Cardiac septum (tissue), 1 donor: ENCODE measurements around the gene BEAN1. TPM values are rescaled to one million over a fixed set of nuclear protein-coding genes. Genes with fewer than 3 reads are reported as not detected.

Source experiments
- DNase-seq: peaks from one replicate; pipeline ENCODE4 v3.0.0-alpha.2; 2020; ENCODE audit warnings: low spot score
- intact Hi-C: fragments of 100-400 bp; cut with DNase I; formaldehyde crosslinking; loops from one replicate; pipeline ENCODE4 v1.14.0; 2022
- total RNA-seq: library from RNA; stranded (reverse); fragmentation: NEBNext Ultra II Directional; extraction: Animal tissue kit (Norgen Biotek cat#: 25700); gene quantifications from one replicate; pipeline ENCODE4 v1.2.1, GENCODE V29; 2021
- donor health status: DM: no; HTN: no; CAD: no.

The BEAN1 gene
- total RNA-seq, 1 donor from 2014 or later = 2.8 TPM

DNA sequence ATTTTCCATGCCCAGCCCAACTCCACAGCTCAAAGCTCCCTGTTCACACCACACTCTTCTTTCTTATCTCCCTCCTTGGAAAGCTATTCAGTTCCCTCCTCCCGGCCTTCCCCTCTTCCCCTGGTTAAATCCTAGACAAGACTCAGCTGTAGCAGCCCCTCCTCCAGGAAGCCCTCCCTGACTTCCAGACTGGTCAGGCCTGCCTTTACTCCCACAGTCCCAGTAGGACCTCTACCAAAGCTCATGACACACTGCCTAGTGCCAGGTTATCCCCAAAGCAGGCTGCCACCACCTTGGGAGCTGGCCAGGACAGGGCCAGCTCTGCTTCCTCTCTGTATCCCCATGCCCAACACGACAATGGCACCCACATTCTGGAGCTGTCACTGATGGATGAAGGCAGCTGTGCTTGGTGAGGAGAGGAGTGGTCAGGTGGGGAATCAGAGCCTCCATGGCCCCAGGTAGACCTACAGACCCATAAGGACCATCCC lies 50.0 kb downstream of the BEAN1 start:
- intact Hi-C loops = no loop called here

GRCh38 chr16:66478733-66479511 lies 51.8 kb downstream of the BEAN1 start:
- DNase-seq = peak; percentile 90
- intact Hi-C loops = no loop called here

More for the DNA sequence above, 50.0 kb downstream of the BEAN1 start:
- DNase-seq = peak; percentile 46

- DNase-seq = no peak
- intact Hi-C loops = loop anchor here (5.0 to 10.0 kb wide), 3 partner anchors 122 to 385 kb away; no protein-coding TSS in a partner anchor
Observed at GRCh38 chr16:66479661-66480264, 52.7 kb downstream of the BEAN1 start.

GRCh38 chr16:66480265-66481080 lies 53.4 kb downstream of the BEAN1 start:
- no peak for DNase-seq
- intact Hi-C loops = loop anchor here (5.0 to 10.0 kb wide), 3 partner anchors 123 to 384 kb away; no protein-coding TSS in a partner anchor

DNA sequence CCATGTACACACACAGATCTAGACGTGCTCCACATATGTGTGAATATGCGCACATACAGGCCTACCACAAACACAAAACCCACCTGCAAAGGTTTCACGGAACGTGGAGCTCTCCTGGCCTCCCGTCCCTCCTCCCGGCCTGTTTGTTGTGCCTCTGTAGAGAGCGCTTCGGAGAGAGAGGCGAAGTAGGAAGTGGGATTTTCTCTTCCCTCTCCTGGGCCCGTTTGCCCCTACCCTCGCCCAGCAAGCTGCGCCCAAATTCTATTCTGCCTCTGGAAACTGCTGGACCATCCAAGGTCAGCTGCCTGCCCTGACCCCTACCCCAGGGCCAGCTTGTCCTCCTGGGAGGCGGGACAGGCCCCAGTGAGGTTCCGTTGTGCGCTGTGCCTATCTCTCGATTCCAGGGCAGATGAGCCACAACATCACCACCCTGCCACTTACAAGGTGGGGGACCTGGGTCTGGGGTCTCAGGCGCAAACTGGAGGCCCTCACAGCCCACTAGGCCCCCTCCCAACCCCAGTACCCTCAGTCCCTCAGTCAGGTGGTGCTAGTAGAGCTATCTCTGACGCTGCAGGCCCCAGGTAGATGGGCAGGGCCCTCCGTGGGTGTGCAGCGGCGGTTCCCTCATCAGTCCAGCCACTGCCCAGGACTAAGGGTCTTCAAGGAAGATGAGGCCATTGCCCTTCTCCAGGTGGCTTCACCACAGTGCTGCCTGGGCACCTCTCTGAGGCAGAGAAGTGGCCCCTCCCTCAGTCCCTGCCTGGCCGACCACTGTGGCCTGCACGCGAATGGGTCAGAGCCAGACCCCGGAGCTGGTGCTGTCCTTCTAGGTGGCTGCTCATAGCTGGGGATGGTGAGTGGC lies 54.2 kb downstream of the BEAN1 start:
- intact Hi-C loops = loop anchor here (5.0 to 10.0 kb wide), 3 partner anchors 124 to 383 kb away; no protein-coding TSS in a partner anchor
- DNase-seq = no peak

- intact Hi-C loops = loop anchor here (2.0 to 10.0 kb wide), 4 partner anchors 75 to 383 kb away; no protein-coding TSS in a partner anchor
- DNase-seq = no peak
Observed at GRCh38 chr16:66481943-66482390, 54.9 kb downstream of the BEAN1 start.

GRCh38 chr16:66483689-66484452 lies 56.8 kb downstream of the BEAN1 start:
- peak; percentile 93 for DNase-seq
- intact Hi-C loops = loop anchor here (2.0 to 10.0 kb wide), 4 partner anchors 77 to 381 kb away; no protein-coding TSS in a partner anchor

GRCh38 chr16:66484453-66485213 lies 57.5 kb downstream of the BEAN1 start:
- DNase-seq = no peak
- intact Hi-C loops = loop anchor here (5.0 to 10.0 kb wide), 3 partner anchors 127 to 380 kb away; no protein-coding TSS in a partner anchor

- no peak for DNase-seq
- intact Hi-C loops = loop anchor here (10.0 kb wide), 1 partner anchor 379 kb away; no protein-coding TSS in a partner anchor
Observed at GRCh38 chr16:66485376-66485775, 58.3 kb downstream of the BEAN1 start.

GRCh38 chr16:66486199-66486772 lies 59.2 kb downstream of the BEAN1 start:
- intact Hi-C loops = loop anchor here (10.0 kb wide), 1 partner anchor 379 kb away; no protein-coding TSS in a partner anchor
- DNase-seq = no peak

DNA sequence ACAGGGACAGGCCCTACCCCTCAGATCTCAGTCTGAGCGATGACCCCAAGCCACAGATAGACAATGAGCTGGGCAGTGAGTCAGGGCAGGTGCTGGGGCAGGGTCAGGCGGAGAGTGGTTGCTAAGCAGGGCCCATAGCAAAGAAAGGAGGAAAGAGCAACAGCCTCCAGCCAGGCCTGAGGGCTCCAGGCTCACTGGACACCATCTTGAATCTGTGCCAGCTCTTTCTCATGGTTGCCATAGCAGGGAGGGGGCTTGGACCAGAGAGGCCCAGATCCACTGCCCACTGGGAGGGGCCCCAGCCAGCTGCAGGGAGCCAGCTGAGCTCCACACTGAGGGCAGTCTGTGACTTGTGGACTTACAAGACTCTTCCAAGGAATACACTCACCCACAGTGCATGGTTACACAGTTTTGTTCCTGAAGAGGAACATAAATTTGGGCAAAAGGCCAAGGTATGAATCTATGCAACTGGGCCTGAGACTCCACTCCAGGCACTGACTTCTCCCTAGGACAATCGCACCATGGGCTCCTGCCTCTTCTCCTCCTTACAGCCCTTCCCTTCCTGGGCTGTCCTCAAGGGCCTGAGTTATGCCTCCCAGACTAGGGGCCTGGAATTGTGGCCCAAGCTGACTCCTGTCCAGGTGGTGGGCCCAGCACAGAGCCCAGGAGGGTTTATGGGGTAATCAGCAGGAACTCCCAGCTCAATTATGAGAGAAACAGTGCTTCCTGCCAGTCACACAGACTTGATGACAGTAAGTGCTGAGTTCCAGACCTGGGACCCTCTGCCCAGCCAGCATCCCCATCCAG lies 59.9 kb downstream of the BEAN1 start:
- no peak for DNase-seq
- intact Hi-C loops = loop anchor here (10.0 kb wide), 1 partner anchor 378 kb away; no protein-coding TSS in a partner anchor

DNA sequence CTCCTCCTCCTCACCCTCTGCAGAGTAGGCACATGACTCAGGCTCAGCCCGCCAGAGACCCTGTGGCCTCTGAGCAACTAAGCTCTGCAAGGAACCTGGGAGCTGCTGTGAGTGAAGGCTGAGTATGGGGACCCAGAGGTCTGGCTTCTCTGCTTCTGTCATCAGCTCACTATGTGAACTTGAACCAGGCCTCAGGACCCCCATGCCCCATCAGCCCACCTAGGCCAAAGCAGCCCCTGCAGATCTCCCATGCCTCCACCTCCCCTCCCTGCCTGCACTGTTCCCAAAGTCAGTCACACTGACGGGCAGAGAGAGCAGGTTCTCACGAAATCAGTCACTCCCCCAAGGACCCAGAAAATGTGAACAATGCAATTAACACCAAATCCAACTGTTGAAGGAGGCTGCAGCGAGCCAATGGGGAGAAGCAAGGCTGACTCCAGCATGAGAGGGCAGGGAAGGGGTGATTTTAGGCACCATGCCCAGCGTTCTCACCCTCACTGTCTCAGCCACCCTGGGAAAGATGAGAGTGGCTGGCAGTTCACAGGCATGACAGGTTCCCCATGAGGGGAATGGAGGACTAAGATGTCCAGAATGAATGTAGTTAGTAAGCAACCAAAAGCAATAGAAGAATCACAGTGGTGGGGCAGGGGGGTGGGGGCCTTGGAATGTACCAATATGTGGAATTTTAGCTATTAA lies 60.6 kb downstream of the BEAN1 start:
- intact Hi-C loops = loop anchor here (10.0 kb wide), 1 partner anchor 377 kb away; no protein-coding TSS in a partner anchor
- DNase-seq = no peak

DNA sequence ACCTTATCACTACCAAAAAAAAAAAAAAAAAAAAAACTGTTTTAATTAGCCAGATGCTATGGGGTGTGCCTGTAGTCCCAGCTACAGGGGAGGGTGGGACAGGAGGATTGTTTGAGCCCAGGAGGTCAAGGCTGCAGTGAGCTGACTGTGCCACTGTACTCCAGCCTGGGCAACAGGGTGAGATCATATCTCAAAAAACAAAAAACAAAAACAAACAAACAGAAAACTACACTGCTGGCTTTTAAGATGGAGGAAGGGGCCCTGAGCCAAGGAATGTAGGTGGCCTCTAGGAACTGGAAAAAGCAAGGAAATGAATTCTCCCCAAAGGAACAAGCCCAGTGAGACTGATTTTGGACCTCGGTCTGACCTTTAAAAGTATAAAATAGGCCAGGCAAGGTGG lies 61.4 kb downstream of the BEAN1 start:
- intact Hi-C loops = loop anchor here (10.0 kb wide), 1 partner anchor 376 kb away; no protein-coding TSS in a partner anchor

DNA sequence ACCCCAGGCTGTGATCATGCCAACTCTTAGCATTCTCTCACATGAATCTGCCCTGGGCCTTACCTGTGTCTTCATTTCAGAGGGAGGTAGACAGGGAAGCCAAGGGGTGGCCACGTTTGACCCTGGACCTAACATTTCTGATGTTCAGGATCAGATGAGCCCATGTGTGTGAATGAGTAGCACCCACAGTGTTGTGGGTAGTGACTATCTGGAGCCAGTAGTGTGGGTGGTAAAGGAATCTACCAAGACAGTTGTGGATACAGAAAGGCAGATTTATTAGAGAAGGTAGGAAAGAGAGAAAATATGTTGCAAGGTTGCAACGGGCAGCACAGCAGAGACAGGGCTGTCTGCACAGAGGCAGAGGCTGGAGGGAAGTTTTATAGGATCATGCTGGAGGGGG lies 62.3 kb downstream of the BEAN1 start:
- no peak for DNase-seq
- intact Hi-C loops = loop anchor here (10.0 kb wide), 1 partner anchor 375 kb away; no protein-coding TSS in a partner anchor

More for the DNA sequence above, 61.4 kb downstream of the BEAN1 start:
- DNase-seq = no peak

- intact Hi-C loops = loop anchor here (10.0 kb wide), 1 partner anchor 375 kb away; no protein-coding TSS in a partner anchor
- no peak for DNase-seq
Observed at GRCh38 chr16:66489818-66490217, 62.7 kb downstream of the BEAN1 start.
